Panc1 (cell line): Measurements from ENCODE around the gene ADGRA1. TPM values are rescaled to one million over a fixed set of nuclear protein-coding genes. Genes with fewer than 3 reads are reported as not detected.

Experiments
- ATAC-seq: fragments of 200-7000 bp; cut with Tn5 transposase; 2 replicates; pipeline ENCODE4 v1.9.1; 2020; ENCODE audit warnings: mild to moderate bottlenecking, moderate library complexity
- BruUV-seq: library from RNA; stranded (reverse); fragments of 400-500 nt; replicated peaks from 2 replicates; lab custom pipeline; 2021; lab: Mats Ljungman, UMichigan
- CTCF ChIA-PET: fragments of 300-600 bp; sonication (Branson Sonifier 250); formaldehyde crosslinking; loops from one replicate; lab custom pipeline; 2022; ENCODE audit warnings: antibody characterized with exemption; lab: Charles Lee
- POLR2A ChIA-PET: fragments of 300-600 bp; sonication (Branson Sonifier 250); formaldehyde crosslinking; loops from one replicate; lab custom pipeline; 2022; ENCODE audit warnings: antibody characterized with exemption; lab: Charles Lee
- DNase-seq: peaks from one replicate; pipeline ENCODE4 v3.0.0-alpha.2; 2010; ENCODE audit warnings: low read depth, low spot score
- H3K27ac ChIP-seq: 2 replicates; pipeline ENCODE4 v1.5.1; 2011; ENCODE audit warnings: mild to moderate bottlenecking, low read length, inconsistent platforms
- H3K27me3 ChIP-seq: fragments of 200-500 bp; sonication (Bioruptor generic); 2 replicates; pipeline ENCODE4 v1.6.0; 2014; ENCODE audit warnings: low read length, inconsistent platforms; ENCODE audit not compliant: control insufficient read depth, insufficient read depth
- H3K36me3 ChIP-seq: fragments of 200-500 bp; sonication (Bioruptor generic); 2 replicates; pipeline ENCODE4 v1.5.1; 2014; ENCODE audit warnings: inconsistent platforms, mild to moderate bottlenecking, low read length, moderate library complexity; ENCODE audit not compliant: control insufficient read depth, insufficient read depth
- H3K4me1 ChIP-seq: 2 replicates; pipeline ENCODE4 v1.5.1; 2011; ENCODE audit warnings: inconsistent platforms, mild to moderate bottlenecking, low read length, moderate library complexity; ENCODE audit not compliant: control insufficient read depth, insufficient read depth
- H3K4me3 ChIP-seq, 2 experiments: 2 replicates each; pipeline ENCODE4 v1.5.1; 2011 to 2012; ENCODE audit warnings: low read depth in 2 of 2, low read length in 2 of 2, mild to moderate bottlenecking in 2 of 2, inconsistent platforms in 1 of 2, moderate library complexity in 1 of 2
- H3K9me3 ChIP-seq: fragments of 200-500 bp; sonication (Bioruptor generic); 2 replicates; pipeline ENCODE4 v1.5.1; 2014; ENCODE audit warnings: low read depth, mild to moderate bottlenecking, inconsistent platforms, low read length, moderate library complexity; ENCODE audit not compliant: control insufficient read depth, insufficient read depth
- CTCF ChIP-seq: fragments of 450-650 bp; IDR thresholded peaks from 2 replicates; pipeline ENCODE4 v1.5.1; 2017; ENCODE audit warnings: mild to moderate bottlenecking
- POLR2AphosphoS5 ChIP-seq: IDR thresholded peaks from 2 replicates; pipeline ENCODE4 v1.6.1; 2012; ENCODE audit warnings: mild to moderate bottlenecking, low read depth, low read length, moderate library complexity
- REST ChIP-seq, 2 experiments: IDR thresholded peaks; 2 replicates each; pipeline ENCODE4 v1.6.1; 2011 to 2012; ENCODE audit warnings: low read depth in 2 of 2, control low read depth in 1 of 2, low read length in 1 of 2, mild to moderate bottlenecking in 1 of 2, moderate library complexity in 1 of 2; ENCODE audit not compliant: insufficient read depth in 1 of 2
- SIN3A ChIP-seq: IDR thresholded peaks from 2 replicates; pipeline ENCODE4 v1.6.1; 2012; ENCODE audit warnings: low read depth, mild to moderate bottlenecking, low read length, moderate library complexity, borderline replicate concordance; ENCODE audit not compliant: insufficient read depth
- TCF7L2 ChIP-seq: IDR thresholded peaks from 2 replicates; pipeline ENCODE4 v1.6.1; 2011; ENCODE audit warnings: mild to moderate bottlenecking, low read depth, low read length, inconsistent platforms
- in situ Hi-C: cut with HindIII; loops from 2 replicates; pipeline ENCODE4 v1.10.0; 2016; ENCODE audit warnings: low sequenced_read_pairs, low pct_unique_long_range_greater_than_20kb
- intact Hi-C: fragments of 100-400 bp; cut with micrococcal nuclease; formaldehyde crosslinking; loops from one replicate; pipeline ENCODE4 v1.10.0; 2022; ENCODE audit not compliant: unreplicated experiment
- total RNA-seq: library from RNA; stranded (reverse); gene quantifications from one replicate; pipeline ENCODE4 v1.2.1, GENCODE V29; 2021; ENCODE audit not compliant: unreplicated experiment

Gene ADGRA1
- total RNA-seq, 1 experiment from 2014 or later, result 0.05 TPM

- Histone ChIP-seq H3K27ac (no peak overlapping the region), H3K4me1 (peaks cover 14% of the 10 kb centered on the region), H3K27me3 (peaks cover 11% of the 10 kb centered on the region; the same call in 1 of the 2 replicates), H3K9me3 (no peaks in the 10 kb centered on the region), H3K4me3 (no peak overlapping the region), H3K36me3 (no peaks in the 10 kb centered on the region)
- DNase-seq (no peak), ATAC-seq (no peak)
- ChIA-PET POLR2A (no interaction called here), CTCF (no interaction called here)
- BruUV-seq, result no TSS peak
- in situ Hi-C loops, result no loop called here
- TF ChIP-seq CTCF (no peak), REST (IDR thresholded peaks at IDR 0.05; ENCODE audit: insufficient read depth in 1 of 2, low read depth in 2 of 2, low read length in 1 of 2) (no peak), POLR2AphosphoS5 (no peak), TCF7L2 (no peak), SIN3A (no peak)
- intact Hi-C loops, result no loop called here
Measured at GRCh38 chr10:133156674-133157579, 69.2 kb downstream of the ADGRA1 start.

- intact Hi-C loops, result no loop called here
- ChIA-PET POLR2A (no interaction called here), CTCF (no interaction called here)
- Histone ChIP-seq H3K4me3 (no peak overlapping the region), H3K27ac (no peak overlapping the region), H3K9me3 (no peaks in the 10 kb centered on the region), H3K4me1 (peaks cover 17% of the 10 kb centered on the region), H3K27me3 (peaks cover 9% of the 10 kb centered on the region; the same call in 1 of the 2 replicates), H3K36me3 (no peaks in the 10 kb centered on the region)
- ATAC-seq (no peak), DNase-seq (no peak)
- in situ Hi-C loops, result no loop called here
- TF ChIP-seq REST (IDR thresholded peaks at IDR 0.05; ENCODE audit: insufficient read depth in 1 of 2, low read depth in 2 of 2, low read length in 1 of 2) (no peak), CTCF (no peak), TCF7L2 (no peak), POLR2AphosphoS5 (no peak), SIN3A (no peak)
- no TSS peak for BruUV-seq
Measured at GRCh38 chr10:133157662-133158436, 70.1 kb downstream of the ADGRA1 start.
